Astrocyte of the cerebellum (primary cell): ENCODE data around the gene MECR.

ENCODE experiments used
- DNase-seq: peaks from one replicate; pipeline ENCODE4 v3.0.0-alpha.2; 2011; ENCODE audit warnings: low read depth
- H3K4me3 ChIP-seq: 2 replicates; pipeline ENCODE4 v1.5.1; 2011; ENCODE audit warnings: mild to moderate bottlenecking, low read depth, low read length, moderate library complexity
- CTCF ChIP-seq: IDR thresholded peaks from 2 replicates; pipeline ENCODE4 v1.5.1; 2012; ENCODE audit warnings: low read length, low read depth, moderate library complexity, mild to moderate bottlenecking; ENCODE audit errors: missing control alignments
- in situ Hi-C: cut with HindIII; loops from 2 replicates; pipeline ENCODE4 v1.10.0; 2017; ENCODE audit warnings: low sequenced_read_pairs

MECR gene

DNA sequence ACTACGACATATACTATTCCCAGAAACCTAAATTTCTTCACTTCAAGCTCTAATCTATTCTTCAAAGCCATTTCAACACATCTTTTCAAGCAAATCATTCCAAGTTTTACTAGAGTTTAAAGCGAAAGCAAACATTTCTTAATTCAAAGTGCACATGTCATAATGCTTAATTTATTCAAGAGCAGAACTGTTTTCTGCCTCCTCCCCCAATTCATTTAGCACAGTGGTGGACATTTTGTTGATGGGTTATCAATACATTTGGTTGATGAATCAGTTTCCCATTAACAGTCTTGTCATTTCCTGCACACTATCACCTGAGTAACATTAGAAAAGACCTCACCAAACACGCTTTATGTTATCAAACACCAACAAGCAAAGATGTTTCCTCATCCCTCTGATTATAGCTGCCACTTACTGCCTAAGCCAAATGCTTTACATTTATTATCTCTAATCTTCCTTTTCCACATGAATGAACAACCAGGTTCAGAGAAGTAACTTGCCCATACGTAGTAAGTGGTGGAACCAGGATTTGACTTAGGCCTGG, 51.0 kb downstream of the MECR start:
- no peak for TF ChIP-seq CTCF
- in situ Hi-C loops, result no loop called here
- no peak for DNase-seq
- peak overlapping the region; percentile 92 for H3K4me3 ChIP-seq

DNA sequence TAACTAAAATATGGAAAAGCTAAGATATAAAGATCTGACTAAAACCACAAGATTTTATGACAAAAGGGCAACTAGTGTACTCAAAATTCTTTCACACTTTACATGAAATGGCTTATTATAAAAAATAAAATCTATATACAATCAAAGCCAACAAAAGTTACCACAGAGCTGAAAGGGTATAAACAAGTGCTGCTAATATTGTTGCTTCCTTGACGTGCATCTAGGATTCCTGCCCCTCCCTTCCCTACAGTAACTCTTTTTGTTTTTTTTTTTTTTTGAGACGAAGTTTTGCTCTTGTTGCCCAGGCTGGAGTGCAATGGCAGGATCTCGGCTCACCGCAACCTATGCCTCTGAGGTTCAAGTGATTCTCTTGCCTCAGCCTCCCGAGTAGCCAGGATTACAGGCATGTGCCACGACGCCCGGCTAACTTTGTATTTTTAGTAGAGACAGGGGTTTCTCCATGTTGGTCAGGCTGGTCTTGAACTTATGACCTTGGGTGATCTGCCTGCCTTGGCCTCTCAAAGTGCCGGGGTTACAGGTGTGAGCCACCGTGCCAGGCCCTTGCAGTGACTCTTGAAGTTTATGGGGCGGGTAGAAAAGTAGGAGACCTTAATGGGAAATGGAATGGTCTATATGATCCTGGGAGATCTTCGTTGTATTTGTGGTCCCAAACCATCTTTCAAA, 53.6 kb downstream of the MECR start:
- no peak for DNase-seq
- in situ Hi-C loops, result no loop called here
- TF ChIP-seq CTCF, result no peak
- H3K4me3 ChIP-seq, result no peak overlapping the region

DNA sequence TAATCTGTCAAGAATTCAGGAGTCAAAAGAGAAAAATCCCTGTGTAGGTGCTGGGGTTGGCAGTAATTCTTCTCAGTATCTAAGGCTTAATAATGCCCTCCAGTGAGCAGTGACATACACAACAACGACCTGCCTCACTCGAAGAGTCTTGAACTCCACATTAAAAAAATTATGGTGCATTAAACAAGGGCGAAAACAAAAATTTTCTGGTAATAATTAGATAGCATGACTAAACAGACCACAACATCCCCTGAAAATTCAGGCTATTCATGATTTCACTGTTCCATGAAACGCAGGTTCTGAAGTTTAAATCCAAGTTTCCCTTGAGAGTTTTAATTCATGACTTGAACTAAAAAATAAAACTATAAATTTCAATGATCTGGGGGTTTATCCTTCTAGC, 54.2 kb downstream of the MECR start:
- in situ Hi-C loops, result no loop called here
- TF ChIP-seq CTCF, result no peak
- no peak for DNase-seq
- H3K4me3 ChIP-seq, result no peak overlapping the region

- in situ Hi-C loops, result no loop called here
- no peak for DNase-seq
- no peak for TF ChIP-seq CTCF
- no peak overlapping the region for H3K4me3 ChIP-seq
Measured at GRCh38 chr1:29172415-29172939, 58.3 kb downstream of the MECR start.

- no peak for TF ChIP-seq CTCF
- in situ Hi-C loops, result no loop called here
- no peak overlapping the region for H3K4me3 ChIP-seq
- no peak for DNase-seq
Measured at GRCh38 chr1:29171521-29171920, 59.2 kb downstream of the MECR start.

DNA sequence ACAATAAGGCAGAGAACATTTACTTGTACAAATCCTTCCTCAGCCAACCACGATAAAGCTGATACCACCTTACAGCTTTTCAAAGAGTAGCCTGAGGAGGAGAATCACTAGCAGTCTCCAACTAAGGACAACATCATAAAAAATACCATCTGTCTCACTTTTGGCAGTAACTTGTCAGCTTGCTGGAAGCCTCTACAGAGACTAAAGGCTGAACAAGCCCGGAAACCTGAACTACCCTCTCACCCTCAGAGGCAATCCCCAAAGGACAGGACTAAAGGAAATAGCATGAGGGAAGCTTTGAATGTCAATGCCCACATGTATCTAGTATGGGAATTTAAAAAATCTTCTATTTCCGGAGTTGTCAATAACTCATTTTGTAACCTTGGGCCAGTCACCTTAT, 59.6 kb downstream of the MECR start:
- TF ChIP-seq CTCF, result no peak
- in situ Hi-C loops, result no loop called here
- no peak for DNase-seq

More for the DNA sequence above, 59.6 kb downstream of the MECR start:
- no peak overlapping the region for H3K4me3 ChIP-seq
